ES-I3 (cell line): ENCODE results near the gene QKI.

ENCODE experiments used
- H3K36me3 ChIP-seq: 2 replicates; pipeline ENCODE4 v1.6.1; 2013; ENCODE audit warnings: mild to moderate bottlenecking, low read length, control low read depth, moderate library complexity; ENCODE audit not compliant: insufficient read depth
- H3K4me1 ChIP-seq: 2 replicates; pipeline ENCODE4 v1.6.1; 2013; ENCODE audit warnings: mild to moderate bottlenecking, control low read depth, low read length; ENCODE audit not compliant: insufficient read depth
- H3K9ac ChIP-seq: 2 replicates; pipeline ENCODE4 v1.6.1; 2013; ENCODE audit warnings: low read depth, mild to moderate bottlenecking, low read length, moderate library complexity
- H3K9me3 ChIP-seq: 2 replicates; pipeline ENCODE4 v1.6.1; 2013; ENCODE audit warnings: mild to moderate bottlenecking, low read length, moderate library complexity; ENCODE audit not compliant: control insufficient read depth, insufficient read depth

QKI gene

GRCh38 chr6:163596174-163596573 is 181.7 kb downstream of the QKI start:
- no peaks in the 10 kb centered on the region for H3K36me3 ChIP-seq

DNA sequence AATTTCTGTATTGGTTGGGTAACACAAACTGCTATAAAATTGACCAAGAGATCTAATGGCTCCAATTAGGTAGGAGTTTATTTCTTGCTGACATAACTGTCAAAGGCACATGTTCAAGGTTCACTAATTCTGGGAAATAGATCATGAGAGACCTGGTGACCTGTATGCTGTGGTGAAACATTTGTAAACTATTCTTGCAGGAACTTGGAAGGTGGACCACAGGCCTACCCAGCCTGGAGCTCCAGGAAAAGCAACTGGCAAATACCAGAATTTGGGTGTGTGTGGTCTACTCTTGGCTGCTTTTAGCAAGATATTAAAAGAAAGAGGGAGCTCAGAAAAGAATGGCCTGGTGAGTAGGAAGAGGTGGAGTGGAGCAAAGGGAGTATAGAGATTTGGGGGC is 184.6 kb downstream of the QKI start:
- Histone ChIP-seq H3K4me1 (no peaks in the 10 kb centered on the region), H3K9ac (no peak overlapping the region), H3K9me3 (no peaks in the 10 kb centered on the region), H3K36me3 (no peaks in the 10 kb centered on the region)

More at GRCh38 chr6:163596174-163596573, 181.7 kb downstream of the QKI start:
- peaks cover 7% of the 10 kb centered on the region; the same call in 1 of the 2 replicates for H3K9me3 ChIP-seq
- no peaks in the 10 kb centered on the region for H3K4me1 ChIP-seq
- no peak overlapping the region for H3K9ac ChIP-seq

- Histone ChIP-seq H3K36me3 (no peaks in the 10 kb centered on the region), H3K9ac (no peak overlapping the region), H3K4me1 (no peaks in the 10 kb centered on the region), H3K9me3 (no peaks in the 10 kb centered on the region)
These were observed 185.2 kb downstream of the QKI start for GRCh38 chr6:163599684-163600083.

- Histone ChIP-seq H3K9ac (no peak overlapping the region), H3K4me1 (no peaks in the 10 kb centered on the region), H3K9me3 (no peaks in the 10 kb centered on the region), H3K36me3 (no peaks in the 10 kb centered on the region)
These were observed 185.8 kb downstream of the QKI start for GRCh38 chr6:163600331-163600730.

DNA sequence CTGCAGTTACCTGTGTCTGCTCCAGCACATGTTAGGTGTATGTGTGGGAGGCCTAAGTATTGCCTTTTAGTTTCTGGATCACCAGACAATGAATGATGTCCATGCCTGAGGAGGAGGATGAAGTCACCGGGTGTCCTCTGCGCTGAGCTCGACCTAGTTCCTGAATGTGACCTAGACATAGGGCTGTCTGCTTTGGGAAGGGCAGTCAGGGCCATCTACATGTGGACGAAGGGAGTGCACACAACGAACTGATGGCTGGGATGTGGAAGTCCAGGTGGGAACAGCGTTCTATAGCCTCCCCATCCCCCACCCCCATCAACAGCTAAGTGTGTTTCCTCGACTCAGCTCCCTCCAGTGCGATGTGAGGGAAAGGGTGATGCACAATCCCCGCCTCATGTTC is 186.3 kb downstream of the QKI start:
- Histone ChIP-seq H3K4me1 (no peaks in the 10 kb centered on the region), H3K9me3 (no peaks in the 10 kb centered on the region), H3K36me3 (no peaks in the 10 kb centered on the region), H3K9ac (no peak overlapping the region)

- H3K9ac ChIP-seq, result no peak overlapping the region
These were observed 188.3 kb downstream of the QKI start for GRCh38 chr6:163602851-163603250.

DNA sequence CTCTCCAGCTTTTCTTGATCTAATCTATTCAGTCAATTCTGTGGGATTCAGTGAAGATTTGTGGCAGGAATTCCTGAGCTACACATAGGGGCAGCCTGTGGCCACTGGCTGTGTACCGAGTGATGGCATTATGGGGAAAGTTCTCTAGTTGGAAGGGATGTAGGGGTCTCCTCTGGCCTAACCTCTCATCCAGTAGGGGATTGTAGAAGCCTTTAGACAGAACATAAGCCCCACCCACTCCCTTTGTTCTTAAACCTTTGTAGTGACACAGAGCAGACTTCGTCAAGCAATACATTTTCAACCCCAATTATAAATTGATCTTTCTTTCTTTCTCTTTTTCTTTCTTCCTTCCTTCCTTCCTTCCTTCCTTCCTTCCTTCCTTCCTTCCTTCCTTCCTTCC is 188.9 kb downstream of the QKI start:
- no peak overlapping the region for H3K9ac ChIP-seq
- H3K9me3 ChIP-seq, result no peaks in the 10 kb centered on the region
- H3K36me3 ChIP-seq, result no peaks in the 10 kb centered on the region
- peaks cover 2% of the 10 kb centered on the region; the same call in 1 of the 2 replicates for H3K4me1 ChIP-seq

More at GRCh38 chr6:163602851-163603250, 188.3 kb downstream of the QKI start:
- Histone ChIP-seq H3K36me3 (no peaks in the 10 kb centered on the region), H3K4me1 (no peaks in the 10 kb centered on the region), H3K9me3 (no peaks in the 10 kb centered on the region)

- Histone ChIP-seq H3K9ac (no peak overlapping the region), H3K9me3 (no peaks in the 10 kb centered on the region), H3K36me3 (no peaks in the 10 kb centered on the region), H3K4me1 (peaks cover 4% of the 10 kb centered on the region; the same call in 1 of the 2 replicates)
These were observed 191.0 kb downstream of the QKI start for GRCh38 chr6:163605385-163606097.

DNA sequence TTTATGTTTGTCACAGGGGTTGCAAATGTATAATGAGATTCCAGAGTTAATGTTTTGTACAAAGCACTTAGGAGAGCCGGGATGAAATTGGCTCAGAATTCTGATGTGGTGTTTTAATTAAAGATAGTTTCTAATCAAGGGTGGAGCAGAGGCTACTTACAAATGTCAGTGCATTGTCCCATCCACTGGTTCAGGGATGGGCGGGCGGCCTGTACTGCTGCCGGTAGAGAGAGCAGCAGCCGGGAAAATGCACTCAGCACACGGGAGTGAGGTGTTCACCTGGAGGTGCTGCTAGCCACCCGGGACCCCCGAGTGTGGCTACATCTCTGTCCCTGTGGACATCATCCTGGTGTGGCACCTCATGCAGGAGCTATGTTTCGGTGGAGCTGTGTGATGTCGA is 193.3 kb downstream of the QKI start:
- peaks cover 4% of the 10 kb centered on the region; the same call in 1 of the 2 replicates for H3K4me1 ChIP-seq
- no peaks in the 10 kb centered on the region for H3K36me3 ChIP-seq
- H3K9ac ChIP-seq, result no peak overlapping the region
- H3K9me3 ChIP-seq, result no peaks in the 10 kb centered on the region

GRCh38 chr6:163608204-163608644 is 193.7 kb downstream of the QKI start:
- H3K9ac ChIP-seq, result no peak overlapping the region
- H3K9me3 ChIP-seq, result no peaks in the 10 kb centered on the region
- peaks cover 4% of the 10 kb centered on the region; the same call in 1 of the 2 replicates for H3K4me1 ChIP-seq
- no peaks in the 10 kb centered on the region for H3K36me3 ChIP-seq

GRCh38 chr6:163612200-163612599 is 197.7 kb downstream of the QKI start:
- no peaks in the 10 kb centered on the region for H3K9me3 ChIP-seq
- peaks cover 4% of the 10 kb centered on the region; the same call in 1 of the 2 replicates for H3K4me1 ChIP-seq
- H3K9ac ChIP-seq, result no peak overlapping the region
- H3K36me3 ChIP-seq, result no peaks in the 10 kb centered on the region

- Histone ChIP-seq H3K36me3 (no peaks in the 10 kb centered on the region), H3K9me3 (no peaks in the 10 kb centered on the region), H3K4me1 (peaks cover 4% of the 10 kb centered on the region; the same call in 1 of the 2 replicates), H3K9ac (no peak overlapping the region)
These were observed 198.5 kb downstream of the QKI start for GRCh38 chr6:163613025-163613424.

DNA sequence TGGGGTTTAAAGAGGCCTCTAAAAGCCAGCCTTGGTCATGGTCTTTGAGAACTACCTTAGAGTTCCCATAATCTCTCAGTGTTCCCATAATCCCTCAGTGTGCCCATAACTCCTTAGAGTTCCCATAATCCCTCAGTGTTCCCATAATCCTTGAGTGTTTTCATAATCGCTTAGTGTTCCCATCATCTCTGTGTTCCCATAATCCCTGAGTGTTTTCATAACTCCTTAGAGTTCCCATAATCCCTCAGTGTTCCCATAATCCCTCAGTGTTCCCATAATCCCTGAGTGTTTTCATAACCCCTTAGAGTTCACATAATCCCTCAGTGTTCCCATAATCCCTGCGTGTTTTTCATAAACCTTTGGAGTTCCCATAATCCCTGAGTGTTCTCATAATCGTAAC is 199.2 kb downstream of the QKI start:
- H3K9me3 ChIP-seq, result no peaks in the 10 kb centered on the region
- H3K4me1 ChIP-seq, result no peaks in the 10 kb centered on the region
- H3K9ac ChIP-seq, result no peak overlapping the region
- H3K36me3 ChIP-seq, result no peaks in the 10 kb centered on the region

- no peaks in the 10 kb centered on the region for H3K9me3 ChIP-seq
- H3K9ac ChIP-seq, result no peak overlapping the region
- no peaks in the 10 kb centered on the region for H3K36me3 ChIP-seq
- H3K4me1 ChIP-seq, result no peaks in the 10 kb centered on the region
These were observed 201.9 kb downstream of the QKI start for GRCh38 chr6:163616452-163616851.

GRCh38 chr6:163617549-163617948 is 203.0 kb downstream of the QKI start:
- no peaks in the 10 kb centered on the region for H3K4me1 ChIP-seq
- H3K9me3 ChIP-seq, result no peaks in the 10 kb centered on the region
- H3K9ac ChIP-seq, result no peak overlapping the region
- H3K36me3 ChIP-seq, result no peaks in the 10 kb centered on the region
